ENCODE results near the gene HMGA1. TPM values are rescaled to one million over a fixed set of nuclear protein-coding genes. Genes with fewer than 3 reads are reported as not detected.

HMGA1 gene
- total RNA-seq, 1 experiment from 2014 or later = 211 TPM

DNA sequence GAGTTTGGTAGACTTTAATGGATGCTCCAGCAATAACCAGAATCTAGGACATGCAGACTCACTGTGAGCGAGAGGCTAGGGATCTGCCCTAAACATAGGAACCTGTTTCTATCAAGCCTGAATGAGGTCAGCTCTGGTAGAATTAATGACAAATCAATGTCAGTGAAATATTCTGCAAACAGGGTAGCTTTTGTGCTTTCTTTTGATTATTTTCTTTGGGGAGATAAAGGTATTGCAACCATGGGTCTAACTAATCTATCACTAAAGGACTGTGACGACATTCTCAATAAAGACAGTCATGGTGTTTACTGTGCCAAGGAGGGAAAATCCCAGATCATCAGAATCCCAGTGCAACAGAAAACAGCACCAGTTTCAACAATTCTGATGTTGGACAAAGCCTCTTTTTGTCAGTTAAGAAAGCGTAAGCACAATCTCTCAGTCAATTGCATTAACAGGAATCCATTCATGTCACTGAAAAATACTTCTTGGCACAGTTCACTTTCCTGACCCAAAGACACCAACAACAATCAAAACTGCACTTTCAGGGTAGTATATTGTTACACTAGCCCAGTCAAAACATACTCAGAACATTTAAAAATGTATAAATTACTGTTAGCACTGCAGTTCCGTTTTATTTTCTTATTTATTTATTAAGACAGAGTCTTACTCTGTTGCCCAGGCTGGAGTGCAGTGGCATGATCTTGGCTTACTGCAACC lies 48.9 kb downstream of the HMGA1 start:
- no peak for DNase-seq (ENCODE audit: extremely low read depth, low read depth)

GRCh38 chr6:34288581-34288980 lies 51.9 kb downstream of the HMGA1 start:
- no peak for DNase-seq (ENCODE audit: extremely low read depth, low read depth)

DNA sequence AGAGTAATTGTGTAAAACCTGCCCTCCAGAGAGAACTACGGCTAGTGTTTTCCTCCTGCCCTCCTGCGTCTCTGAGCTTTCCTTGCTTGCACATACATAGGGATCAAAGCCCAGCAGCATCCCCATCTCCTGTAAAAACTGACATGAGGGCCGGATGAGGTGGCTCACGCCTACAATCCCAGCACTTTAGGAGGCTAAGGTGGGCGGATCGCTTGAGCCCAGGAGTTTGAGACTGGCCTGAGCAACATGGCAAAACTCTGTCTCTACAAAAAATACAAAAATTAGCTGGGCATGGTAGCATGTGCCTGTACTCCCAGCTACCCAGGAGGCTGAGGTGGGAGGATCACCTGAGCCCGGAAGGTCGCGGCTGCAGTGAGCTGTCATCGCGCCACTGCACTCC lies 52.5 kb downstream of the HMGA1 start:
- DNase-seq (ENCODE audit: extremely low read depth, low read depth) = no peak

GRCh38 chr6:34292954-34293353 lies 56.3 kb downstream of the HMGA1 start:
- DNase-seq (ENCODE audit: extremely low read depth, low read depth) = no peak

- no peak for DNase-seq (ENCODE audit: extremely low read depth, low read depth)
Measured at GRCh38 chr6:34295721-34296120, 59.0 kb downstream of the HMGA1 start.

Small RNA genes lying within 50 kb of the gene (small RNA-seq; reads per million reads assigned to genes)
- gene MIR6835 = 0 reads per million in 2 experiments

Other genes starting within 250 kb of the HMGA1 start
- gene GRM4, start 90.8 kb upstream of the HMGA1 start, total RNA-seq (2014; rRNA removed; shearing (Covaris generic)) = not detected in 2 replicates
- gene SMIM29, start 12.1 kb downstream of the HMGA1 start, total RNA-seq (2014; rRNA removed; shearing (Covaris generic)) = 11.2 and 12.4 TPM in 2 replicates
- 15.8 and 18.5 TPM in 2 replicates for gene NUDT3, start 155.8 kb downstream of the HMGA1 start, total RNA-seq (2014; rRNA removed; shearing (Covaris generic))
- 2,094 and 2,320 TPM in 2 replicates for gene RPS10, start 189.2 kb downstream of the HMGA1 start, total RNA-seq (2014; rRNA removed; shearing (Covaris generic))
- gene PACSIN1, start 229.2 kb downstream of the HMGA1 start, total RNA-seq (2014; rRNA removed; shearing (Covaris generic)) = 0.07 and 0.20 TPM in 2 replicates